ENCODE data around the gene CFAP300.

CFAP300 gene

DNA sequence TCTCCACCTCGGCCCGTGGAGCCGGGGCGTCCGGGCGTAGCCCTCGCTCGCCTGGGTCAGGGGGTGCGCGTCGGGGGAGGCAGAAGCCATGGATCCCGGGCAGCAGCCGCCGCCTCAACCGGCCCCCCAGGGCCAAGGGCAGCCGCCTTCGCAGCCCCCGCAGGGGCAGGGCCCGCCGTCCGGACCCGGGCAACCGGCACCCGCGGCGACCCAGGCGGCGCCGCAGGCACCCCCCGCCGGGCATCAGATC lies 63.4 kb downstream of the CFAP300 start:
- Histone ChIP-seq H3K4me1 (no peaks in the 10 kb centered on the region), H3K4me3 (ENCODE audit: low read depth, low read length) (no peak overlapping the region; the same call in 1 of the 2 replicates), H3K9me3 (no peaks in the 10 kb centered on the region), H3K27me3 (peaks cover 75% of the 10 kb centered on the region), H3K36me3 (no peaks in the 10 kb centered on the region)
- peak; percentile 9 for DNase-seq
- TF ChIP-seq, protein P1, sequence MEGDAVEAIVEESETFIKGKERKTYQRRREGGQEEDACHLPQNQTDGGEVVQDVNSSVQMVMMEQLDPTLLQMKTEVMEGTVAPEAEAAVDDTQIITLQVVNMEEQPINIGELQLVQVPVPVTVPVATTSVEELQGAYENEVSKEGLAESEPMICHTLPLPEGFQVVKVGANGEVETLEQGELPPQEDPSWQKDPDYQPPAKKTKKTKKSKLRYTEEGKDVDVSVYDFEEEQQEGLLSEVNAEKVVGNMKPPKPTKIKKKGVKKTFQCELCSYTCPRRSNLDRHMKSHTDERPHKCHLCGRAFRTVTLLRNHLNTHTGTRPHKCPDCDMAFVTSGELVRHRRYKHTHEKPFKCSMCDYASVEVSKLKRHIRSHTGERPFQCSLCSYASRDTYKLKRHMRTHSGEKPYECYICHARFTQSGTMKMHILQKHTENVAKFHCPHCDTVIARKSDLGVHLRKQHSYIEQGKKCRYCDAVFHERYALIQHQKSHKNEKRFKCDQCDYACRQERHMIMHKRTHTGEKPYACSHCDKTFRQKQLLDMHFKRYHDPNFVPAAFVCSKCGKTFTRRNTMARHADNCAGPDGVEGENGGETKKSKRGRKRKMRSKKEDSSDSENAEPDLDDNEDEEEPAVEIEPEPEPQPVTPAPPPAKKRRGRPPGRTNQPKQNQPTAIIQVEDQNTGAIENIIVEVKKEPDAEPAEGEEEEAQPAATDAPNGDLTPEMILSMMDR (IDR thresholded peaks at IDR 0.05; ENCODE audit: low read depth, low read length) = no peak

DNA sequence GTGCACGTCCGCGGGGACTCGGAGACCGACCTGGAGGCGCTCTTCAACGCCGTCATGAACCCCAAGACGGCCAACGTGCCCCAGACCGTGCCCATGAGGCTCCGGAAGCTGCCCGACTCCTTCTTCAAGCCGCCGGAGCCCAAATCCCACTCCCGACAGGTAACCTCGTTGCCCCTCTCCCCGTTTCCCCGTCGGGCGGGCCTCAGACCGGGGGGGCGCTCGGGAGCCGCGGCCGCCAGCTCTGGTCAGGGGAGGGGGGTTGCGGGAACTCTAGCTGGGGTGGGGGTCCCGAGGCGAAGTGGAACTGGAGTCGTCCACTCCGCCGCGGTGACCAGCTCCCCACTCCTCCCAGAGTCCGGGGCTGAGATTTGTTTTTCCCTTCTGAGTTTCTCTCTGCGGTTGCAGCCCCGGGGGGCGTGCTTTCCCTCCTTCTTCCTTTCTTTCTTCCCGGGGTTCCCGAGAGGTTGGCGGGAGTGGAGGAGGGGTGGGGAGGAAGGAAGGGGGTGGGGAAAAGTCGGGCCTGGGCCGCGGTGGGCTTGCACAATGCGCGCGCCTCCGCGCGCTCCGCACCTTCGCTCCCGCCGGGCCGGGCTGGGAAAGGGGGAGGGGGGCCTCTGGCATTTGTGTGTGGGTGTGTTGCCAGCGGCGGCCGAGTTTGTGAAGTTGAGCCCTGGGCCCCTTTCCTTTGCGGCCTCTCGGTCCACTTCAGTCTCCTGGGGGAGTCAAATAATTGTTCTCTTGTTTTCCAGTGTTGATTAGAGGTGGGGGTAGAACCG lies 64.0 kb downstream of the CFAP300 start:
- TF ChIP-seq, protein P1 (IDR thresholded peaks at IDR 0.05; ENCODE audit: low read depth, low read length) = no peak
- peak; percentile 8 for DNase-seq
- H3K9me3 ChIP-seq = no peaks in the 10 kb centered on the region
- H3K4me1 ChIP-seq = no peaks in the 10 kb centered on the region
- no peaks in the 10 kb centered on the region for H3K36me3 ChIP-seq
- H3K4me3 ChIP-seq (ENCODE audit: low read depth, low read length) = peak overlapping the region; percentile 20; the same call in 1 of the 2 replicates
- H3K27me3 ChIP-seq = peaks cover 80% of the 10 kb centered on the region

DNA sequence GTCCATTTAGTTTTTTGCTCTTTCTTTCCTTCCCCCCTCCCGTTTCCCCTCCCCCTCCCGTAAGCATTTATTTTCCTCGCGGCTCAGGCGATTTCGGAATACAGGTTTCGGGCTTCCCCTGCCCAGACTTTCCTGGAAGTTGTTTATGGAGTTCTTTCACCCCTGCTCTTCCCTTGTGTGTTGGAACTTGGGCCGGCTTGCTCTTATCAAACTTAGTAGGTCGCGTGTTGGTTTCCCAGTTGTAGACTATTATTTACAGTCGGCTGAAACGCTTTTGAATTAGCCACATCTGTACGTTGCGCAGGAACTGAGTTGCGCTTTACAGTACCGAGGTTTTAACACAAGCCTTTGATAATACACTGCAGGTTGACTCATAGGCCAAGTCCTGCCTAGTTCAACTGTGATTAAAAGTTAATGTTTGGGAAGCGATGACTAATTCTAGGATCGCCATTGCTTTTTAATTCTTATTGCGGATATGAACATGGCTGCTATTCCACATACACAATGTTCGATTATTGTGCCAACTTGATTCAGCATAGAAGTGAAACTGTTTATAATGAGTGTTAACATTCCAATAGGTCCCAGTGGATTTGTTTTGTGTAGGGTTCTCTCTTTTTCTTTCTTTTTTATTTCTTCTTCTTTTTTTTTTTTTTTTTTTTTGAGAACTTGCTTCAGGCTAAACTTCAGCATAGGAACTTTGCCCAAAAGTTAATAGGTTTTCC lies 64.7 kb downstream of the CFAP300 start:
- no peak overlapping the region for H3K4me3 ChIP-seq (ENCODE audit: low read depth, low read length)
- no peak for DNase-seq
- no peaks in the 10 kb centered on the region for H3K9me3 ChIP-seq
- TF ChIP-seq, protein P1 (IDR thresholded peaks at IDR 0.05; ENCODE audit: low read depth, low read length) = no peak
- no peaks in the 10 kb centered on the region for H3K4me1 ChIP-seq
- no peaks in the 10 kb centered on the region for H3K36me3 ChIP-seq
- H3K27me3 ChIP-seq = peaks cover 82% of the 10 kb centered on the region

DNA sequence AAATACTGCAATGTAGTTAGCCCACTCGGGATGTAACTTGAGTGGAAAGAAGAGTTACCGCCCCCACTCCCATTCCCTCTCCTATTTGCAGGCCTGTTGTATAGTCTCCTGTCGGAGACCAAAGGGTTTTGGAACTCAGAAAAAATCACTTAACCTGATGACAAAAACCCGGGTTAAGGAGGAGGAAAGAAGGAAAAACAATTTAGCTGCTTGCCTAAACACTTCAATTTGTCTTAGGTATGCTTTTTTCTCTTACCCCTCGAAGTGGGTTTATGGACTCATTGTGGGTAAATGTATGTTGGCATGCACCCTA lies 65.2 kb downstream of the CFAP300 start:
- Histone ChIP-seq H3K36me3 (no peaks in the 10 kb centered on the region), H3K4me3 (ENCODE audit: low read depth, low read length) (no peak overlapping the region), H3K9me3 (no peaks in the 10 kb centered on the region), H3K27me3 (peaks cover 77% of the 10 kb centered on the region), H3K4me1 (no peaks in the 10 kb centered on the region)
- TF ChIP-seq, protein P1 (IDR thresholded peaks at IDR 0.05; ENCODE audit: low read depth, low read length) = no peak
- no peak for DNase-seq

DNA sequence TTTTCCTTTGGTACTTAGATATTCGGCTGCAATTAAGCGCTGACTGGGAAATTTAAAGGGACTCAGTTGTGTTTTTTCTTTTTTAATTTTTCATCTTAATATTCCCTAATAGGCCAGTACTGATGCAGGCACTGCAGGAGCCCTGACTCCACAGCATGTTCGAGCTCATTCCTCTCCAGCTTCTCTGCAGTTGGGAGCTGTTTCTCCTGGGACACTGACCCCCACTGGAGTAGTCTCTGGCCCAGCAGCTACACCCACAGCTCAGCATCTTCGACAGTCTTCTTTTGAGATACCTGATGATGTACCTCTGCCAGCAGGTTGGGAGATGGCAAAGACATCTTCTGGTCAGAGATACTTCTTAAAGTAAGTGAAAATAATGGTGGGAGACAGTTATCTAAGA lies 66.8 kb downstream of the CFAP300 start:
- Histone ChIP-seq H3K4me1 (no peaks in the 10 kb centered on the region), H3K4me3 (ENCODE audit: low read depth, low read length) (no peak overlapping the region), H3K36me3 (no peaks in the 10 kb centered on the region), H3K9me3 (no peaks in the 10 kb centered on the region), H3K27me3 (peaks cover 64% of the 10 kb centered on the region)
- TF ChIP-seq, protein P1 (IDR thresholded peaks at IDR 0.05; ENCODE audit: low read depth, low read length) = no peak
- DNase-seq = no peak

DNA sequence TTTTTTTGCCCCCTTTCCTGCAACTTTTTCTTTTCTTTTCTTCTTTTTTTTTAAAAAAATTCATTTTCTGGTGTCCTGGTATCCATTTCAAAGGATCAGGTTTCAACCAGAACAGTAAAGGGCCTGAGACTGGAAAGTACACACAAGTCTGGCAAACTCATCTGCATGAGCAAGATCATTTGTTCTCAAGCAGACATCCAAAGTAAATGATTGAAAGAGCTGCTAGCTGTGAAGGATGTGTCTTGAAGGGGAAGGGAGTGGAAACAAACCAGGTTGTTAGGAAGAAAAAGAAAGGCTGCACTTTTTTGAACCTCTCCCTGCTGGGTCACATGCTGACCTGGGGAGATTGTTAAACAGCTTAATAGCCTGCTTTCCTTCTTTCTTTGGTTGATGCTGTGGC lies 68.3 kb downstream of the CFAP300 start:
- no peaks in the 10 kb centered on the region for H3K36me3 ChIP-seq
- peaks cover 49% of the 10 kb centered on the region for H3K27me3 ChIP-seq
- no peaks in the 10 kb centered on the region for H3K4me1 ChIP-seq
- no peak for DNase-seq
- no peaks in the 10 kb centered on the region for H3K9me3 ChIP-seq
- H3K4me3 ChIP-seq (ENCODE audit: low read depth, low read length) = no peak overlapping the region
- TF ChIP-seq, protein P1 (IDR thresholded peaks at IDR 0.05; ENCODE audit: low read depth, low read length) = no peak

Data from BE2C (cell line).